ENCODE data around the gene RPH3AL. TPM values are rescaled to one million over a fixed set of nuclear protein-coding genes. Genes with fewer than 3 reads are reported as not detected.

The RPH3AL gene
- total RNA-seq, 4 donors from 2014 or later, result 6.3 to 14.4 (median 10.8) TPM

DNA sequence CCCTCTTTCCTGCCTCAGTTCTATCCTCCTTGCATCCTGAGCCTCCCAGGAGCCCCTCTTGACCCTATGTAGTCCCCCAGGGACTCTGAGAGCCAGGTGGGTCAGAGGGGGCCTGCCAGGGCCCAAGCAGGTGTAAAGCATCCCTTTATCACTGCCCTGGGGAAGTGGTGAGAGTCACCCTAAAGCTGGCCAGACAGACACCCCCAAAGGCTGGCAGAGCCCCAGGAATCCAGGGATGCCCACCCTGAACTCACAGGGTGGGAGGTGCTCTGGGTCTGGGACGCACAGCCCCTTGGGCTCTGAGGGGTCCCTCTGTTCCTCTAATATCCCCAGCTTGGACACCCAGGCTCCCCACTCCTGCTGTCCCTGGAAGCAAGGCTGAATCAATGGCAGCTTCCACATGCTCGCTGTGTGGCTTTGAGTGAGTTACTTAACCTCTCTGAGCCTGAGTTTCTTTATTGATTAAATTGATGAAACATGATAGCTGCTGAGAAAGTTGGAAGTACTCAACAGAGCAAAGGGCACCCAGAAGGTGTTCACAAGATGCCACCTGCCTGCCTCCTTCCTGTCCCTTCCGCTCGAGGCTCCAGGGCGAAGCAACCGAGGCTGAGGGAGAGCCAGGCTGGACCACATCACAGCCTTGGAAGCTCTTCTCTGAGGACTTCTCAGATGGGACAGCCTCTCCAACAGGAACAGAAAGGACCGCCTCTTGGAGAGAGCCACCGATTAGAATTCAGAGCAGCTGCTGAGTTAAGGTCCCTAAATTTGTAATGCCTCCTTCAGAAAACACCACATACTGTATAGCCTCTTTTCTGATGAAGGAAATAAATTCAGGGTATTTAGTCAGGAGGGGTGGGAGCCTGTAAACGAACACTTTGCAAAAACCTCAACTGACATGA is 104.0 kb downstream of the RPH3AL start:
- no peaks in the 10 kb centered on the region for H3K4me1 ChIP-seq
- ATAC-seq, result no peak
- intact Hi-C loops (cut with DNase I; ENCODE audit: low total_unique reads) (no loop called here), in situ Hi-C loops (cut with MboI; ENCODE audit: low sequenced_read_pairs in 4 of 4) (no loop called here)
- no peak for TF ChIP-seq POLR2A (IDR thresholded peaks at IDR 0.05)
- TF ChIP-seq, protein P1, sequence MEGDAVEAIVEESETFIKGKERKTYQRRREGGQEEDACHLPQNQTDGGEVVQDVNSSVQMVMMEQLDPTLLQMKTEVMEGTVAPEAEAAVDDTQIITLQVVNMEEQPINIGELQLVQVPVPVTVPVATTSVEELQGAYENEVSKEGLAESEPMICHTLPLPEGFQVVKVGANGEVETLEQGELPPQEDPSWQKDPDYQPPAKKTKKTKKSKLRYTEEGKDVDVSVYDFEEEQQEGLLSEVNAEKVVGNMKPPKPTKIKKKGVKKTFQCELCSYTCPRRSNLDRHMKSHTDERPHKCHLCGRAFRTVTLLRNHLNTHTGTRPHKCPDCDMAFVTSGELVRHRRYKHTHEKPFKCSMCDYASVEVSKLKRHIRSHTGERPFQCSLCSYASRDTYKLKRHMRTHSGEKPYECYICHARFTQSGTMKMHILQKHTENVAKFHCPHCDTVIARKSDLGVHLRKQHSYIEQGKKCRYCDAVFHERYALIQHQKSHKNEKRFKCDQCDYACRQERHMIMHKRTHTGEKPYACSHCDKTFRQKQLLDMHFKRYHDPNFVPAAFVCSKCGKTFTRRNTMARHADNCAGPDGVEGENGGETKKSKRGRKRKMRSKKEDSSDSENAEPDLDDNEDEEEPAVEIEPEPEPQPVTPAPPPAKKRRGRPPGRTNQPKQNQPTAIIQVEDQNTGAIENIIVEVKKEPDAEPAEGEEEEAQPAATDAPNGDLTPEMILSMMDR (IDR thresholded peaks at IDR 0.05 in 4 of 5, conservative IDR thresholded peaks at IDR 0.05 in 1 of 5), result no peak
- H3K9me3 ChIP-seq, result no peaks in the 10 kb centered on the region
- H3K36me3 ChIP-seq, result no peaks in the 10 kb centered on the region
- no peaks in the 10 kb centered on the region for H3K27me3 ChIP-seq
- no peak overlapping the region for H3K4me3 ChIP-seq
- no peak overlapping the region for H3K27ac ChIP-seq
- DNase-seq, result no peak

DNA sequence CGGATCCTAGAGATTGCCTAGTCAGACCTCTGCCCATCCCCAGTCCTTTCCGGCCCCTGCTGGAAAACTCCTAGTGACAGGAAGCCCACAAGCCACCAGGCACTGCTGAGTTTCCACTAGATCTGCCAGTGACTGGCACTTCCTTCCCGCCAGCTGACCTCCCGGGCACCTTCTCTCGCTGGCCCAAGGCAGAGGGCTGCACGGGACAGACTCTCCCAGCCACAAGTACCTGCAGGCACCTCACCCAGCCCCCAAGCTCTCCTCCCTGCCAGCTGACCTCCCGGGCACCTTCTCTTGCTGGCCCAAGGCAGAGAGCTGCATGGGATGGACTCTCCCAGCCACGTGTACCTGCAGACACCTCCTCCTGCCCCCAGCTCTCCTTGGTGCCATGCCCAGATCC is 104.8 kb downstream of the RPH3AL start:
- in situ Hi-C loops (cut with MboI; ENCODE audit: low sequenced_read_pairs in 4 of 4) (no loop called here), intact Hi-C loops (cut with DNase I; ENCODE audit: low total_unique reads) (no loop called here)
- ATAC-seq (peak in 1 of 2 donors; percentile 21), DNase-seq (no peak)
- H3K4me1 ChIP-seq, result no peaks in the 10 kb centered on the region
- no peaks in the 10 kb centered on the region for H3K27me3 ChIP-seq
- no peaks in the 10 kb centered on the region for H3K36me3 ChIP-seq
- no peak for TF ChIP-seq POLR2A (IDR thresholded peaks at IDR 0.05)
- TF ChIP-seq, protein P1 (IDR thresholded peaks at IDR 0.05 in 4 of 5, conservative IDR thresholded peaks at IDR 0.05 in 1 of 5), result no peak
- no peak overlapping the region for H3K4me3 ChIP-seq
- no peak overlapping the region for H3K27ac ChIP-seq
- no peaks in the 10 kb centered on the region for H3K9me3 ChIP-seq

DNA sequence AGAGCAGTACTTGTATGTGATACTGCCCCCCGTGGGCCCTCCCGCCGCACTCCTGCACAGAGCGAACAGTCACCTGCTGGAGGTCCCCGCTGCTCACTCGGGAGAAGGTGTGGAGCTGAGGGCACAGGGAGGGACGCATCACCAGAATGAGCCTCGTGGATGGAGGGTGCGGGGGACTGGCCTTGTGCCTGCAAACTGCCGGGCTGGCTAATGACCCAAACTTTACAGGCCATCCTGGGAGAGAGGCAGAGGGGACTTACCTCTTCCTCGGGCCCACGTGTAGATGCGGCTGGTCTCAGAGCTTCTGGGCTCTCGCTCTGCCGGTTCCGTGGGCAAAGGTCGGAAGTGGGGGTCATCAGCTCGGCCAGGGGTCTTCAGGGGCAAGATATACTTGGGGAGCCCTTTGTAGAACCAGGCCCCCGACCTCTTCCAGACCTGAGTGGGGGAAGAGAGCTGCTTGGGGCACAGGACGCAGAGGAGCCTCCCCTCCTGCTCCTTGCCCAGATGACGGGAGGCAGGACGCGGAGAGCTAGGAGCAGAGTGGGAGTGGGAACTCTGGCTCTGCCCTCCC is 105.7 kb downstream of the RPH3AL start:
- Histone ChIP-seq H3K36me3 (no peaks in the 10 kb centered on the region), H3K27me3 (no peaks in the 10 kb centered on the region), H3K9me3 (no peaks in the 10 kb centered on the region), H3K4me3 (no peak overlapping the region), H3K4me1 (no peaks in the 10 kb centered on the region), H3K27ac (no peak overlapping the region)
- no peak for TF ChIP-seq POLR2A (IDR thresholded peaks at IDR 0.05)
- TF ChIP-seq, protein P1 (IDR thresholded peaks at IDR 0.05 in 4 of 5, conservative IDR thresholded peaks at IDR 0.05 in 1 of 5), result no peak
- DNase-seq (no peak), ATAC-seq (no peak)
- in situ Hi-C loops (cut with MboI; ENCODE audit: low sequenced_read_pairs in 4 of 4) (no loop called here), intact Hi-C loops (cut with DNase I; ENCODE audit: low total_unique reads) (no loop called here)

DNA sequence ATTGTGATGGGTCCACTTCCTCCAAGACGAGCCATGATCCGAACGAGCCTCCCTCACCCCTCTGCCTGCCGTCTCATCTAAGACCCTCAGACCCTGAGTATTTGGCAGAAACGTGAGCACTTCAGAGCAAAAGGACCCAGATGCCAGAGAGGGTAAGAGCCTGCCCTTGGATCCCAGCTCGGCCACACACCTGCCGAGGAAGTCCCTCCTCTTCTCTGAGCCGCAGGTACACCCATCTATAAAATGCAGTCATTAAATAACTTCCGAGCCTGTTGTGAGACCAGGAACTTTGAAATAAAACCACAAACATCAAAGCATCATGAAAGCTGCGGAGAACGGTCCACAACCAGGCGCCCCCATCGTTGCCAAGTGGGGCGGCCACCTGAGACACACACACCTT is 106.4 kb downstream of the RPH3AL start:
- no peak for ATAC-seq
- H3K9me3 ChIP-seq, result no peaks in the 10 kb centered on the region
- no peak for DNase-seq
- intact Hi-C loops (cut with DNase I; ENCODE audit: low total_unique reads), result no loop called here
- H3K36me3 ChIP-seq, result no peaks in the 10 kb centered on the region
- H3K27ac ChIP-seq, result no peak overlapping the region
- in situ Hi-C loops (cut with MboI; ENCODE audit: low sequenced_read_pairs in 4 of 4), result no loop called here
- no peak overlapping the region for H3K4me3 ChIP-seq
- no peaks in the 10 kb centered on the region for H3K27me3 ChIP-seq
- no peak for TF ChIP-seq POLR2A (IDR thresholded peaks at IDR 0.05)
- TF ChIP-seq, protein P1 (IDR thresholded peaks at IDR 0.05 in 4 of 5, conservative IDR thresholded peaks at IDR 0.05 in 1 of 5), result no peak
- H3K4me1 ChIP-seq, result no peaks in the 10 kb centered on the region

Data from gastrocnemius medialis (tissue), 4 donors.